GM18907 (cell line): Measurements from ENCODE around the gene YIPF2.
A peak's percentile ranks its signal among the peaks of the same experiment; 100 is the strongest.
"Not testable (repeated sequence)": the region's sequence is repeated elsewhere in the genome, so short reads cannot be mapped to it uniquely, and the experiment has no call there.

Experiments used
- ATAC-seq: cut with Tn5 transposase; IDR thresholded peaks from one replicate; pipeline ENCODE4 v1.9.1; 2021; ENCODE audit warnings: mild to moderate bottlenecking, moderate library complexity; ENCODE audit not compliant: unreplicated experiment

Gene YIPF2

DNA sequence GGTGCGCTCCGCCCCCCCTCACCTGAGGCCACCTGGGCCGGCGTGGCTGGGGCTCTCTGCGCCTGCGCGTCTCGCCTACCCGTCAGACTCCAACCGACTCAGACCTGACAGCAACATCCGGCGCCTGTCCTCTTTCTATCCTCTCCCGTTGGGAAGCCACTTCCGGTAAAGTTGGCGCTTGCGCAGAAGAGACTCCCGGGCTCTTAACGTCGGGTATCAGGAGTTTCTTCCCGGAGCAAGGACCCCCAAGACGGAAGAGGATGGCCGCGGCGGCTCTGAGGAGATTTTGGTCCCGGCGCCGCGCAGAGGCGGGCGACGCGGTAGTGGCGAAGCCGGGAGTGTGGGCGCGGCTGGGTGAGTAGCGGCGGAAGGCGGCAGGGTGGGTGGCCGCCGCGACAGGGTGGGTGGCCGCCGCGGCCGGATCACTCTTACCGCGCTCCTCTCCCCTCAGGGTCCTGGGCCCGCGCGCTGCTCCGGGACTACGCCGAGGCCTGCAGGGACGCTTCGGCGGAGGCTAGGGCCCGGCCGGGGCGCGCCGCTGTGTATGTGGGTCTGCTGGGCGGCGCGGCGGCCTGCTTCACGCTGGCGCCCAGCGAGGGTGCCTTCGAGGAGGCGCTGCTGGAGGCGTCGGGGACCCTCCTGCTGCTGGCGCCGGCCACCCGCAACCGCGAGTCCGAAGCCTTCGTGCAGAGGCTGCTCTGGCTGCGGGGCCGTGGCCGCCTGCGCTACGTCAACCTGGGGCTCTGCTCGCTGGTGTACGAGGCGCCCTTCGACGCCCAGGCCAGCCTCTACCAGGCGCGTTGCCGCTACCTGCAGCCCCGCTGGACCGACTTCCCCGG lies at the start of gene YIPF2, which contains the start of gene TIMM29:
TSS of gene YIPF2 (minus strand) at position 77 of the 839 bp plus-strand sequence. CDS start 229 bp downstream, outside the sequence.
TSS of gene TIMM29 (plus strand) at position 249 of the 839 bp plus-strand sequence. CDS start at position 261, 12 bp downstream.
- ATAC-seq = peak; percentile 62

DNA sequence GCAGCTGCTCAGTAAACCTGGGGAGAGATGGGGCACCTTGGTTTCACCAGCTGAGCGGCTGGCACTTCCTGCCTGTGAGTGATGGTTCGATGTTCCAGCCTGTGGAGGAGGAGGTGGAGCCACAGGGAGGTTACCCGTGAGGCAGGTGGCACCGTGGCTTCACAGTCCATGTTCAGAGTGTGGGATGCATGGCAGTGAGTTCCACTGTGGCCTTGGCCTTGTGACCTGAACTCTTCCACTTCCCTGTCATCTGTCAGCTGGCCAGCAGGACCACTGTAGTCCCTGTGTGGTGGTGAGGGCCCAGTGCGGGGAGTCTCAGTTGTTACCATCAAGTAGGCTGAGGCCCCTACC lies 49.3 kb upstream of the YIPF2 start:
- no peak for ATAC-seq

DNA sequence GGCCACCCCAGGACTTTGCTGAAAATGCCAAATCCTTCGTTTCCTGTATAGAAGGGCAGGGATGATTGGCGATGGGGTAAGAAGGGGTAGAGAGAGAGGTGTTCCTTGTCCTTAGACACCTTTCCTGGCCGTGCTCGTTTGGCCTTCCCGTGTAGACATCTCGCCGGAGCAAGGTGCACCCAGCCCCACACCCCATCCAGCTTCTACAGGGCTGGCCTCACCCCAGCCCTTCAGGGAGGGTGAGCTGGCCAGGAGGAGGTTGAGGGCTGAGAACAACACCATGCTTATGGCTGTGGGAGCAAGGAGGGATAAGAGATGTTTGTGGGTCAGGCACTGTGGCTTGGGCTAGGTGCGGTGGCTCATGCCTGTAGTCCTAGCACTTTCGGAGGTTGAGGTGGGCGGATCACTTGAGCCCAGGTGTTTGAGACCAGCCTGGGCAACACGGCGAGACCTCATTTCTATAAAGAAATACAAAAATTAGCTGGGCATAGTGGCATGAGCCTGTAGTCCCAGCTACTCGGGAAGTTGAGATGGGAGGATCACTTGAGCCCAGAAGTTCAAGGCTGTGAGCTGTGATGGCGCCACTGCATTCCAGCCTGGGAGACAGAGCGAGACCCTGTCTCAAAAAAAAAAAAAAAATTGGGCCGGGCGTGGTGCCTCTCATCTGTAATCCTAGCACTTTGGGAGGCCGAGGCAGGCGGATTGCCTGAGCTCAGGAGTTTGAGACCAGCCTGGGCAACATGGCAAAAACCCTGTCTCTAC lies 47.9 kb upstream of the YIPF2 start:
- no peak for ATAC-seq

DNA sequence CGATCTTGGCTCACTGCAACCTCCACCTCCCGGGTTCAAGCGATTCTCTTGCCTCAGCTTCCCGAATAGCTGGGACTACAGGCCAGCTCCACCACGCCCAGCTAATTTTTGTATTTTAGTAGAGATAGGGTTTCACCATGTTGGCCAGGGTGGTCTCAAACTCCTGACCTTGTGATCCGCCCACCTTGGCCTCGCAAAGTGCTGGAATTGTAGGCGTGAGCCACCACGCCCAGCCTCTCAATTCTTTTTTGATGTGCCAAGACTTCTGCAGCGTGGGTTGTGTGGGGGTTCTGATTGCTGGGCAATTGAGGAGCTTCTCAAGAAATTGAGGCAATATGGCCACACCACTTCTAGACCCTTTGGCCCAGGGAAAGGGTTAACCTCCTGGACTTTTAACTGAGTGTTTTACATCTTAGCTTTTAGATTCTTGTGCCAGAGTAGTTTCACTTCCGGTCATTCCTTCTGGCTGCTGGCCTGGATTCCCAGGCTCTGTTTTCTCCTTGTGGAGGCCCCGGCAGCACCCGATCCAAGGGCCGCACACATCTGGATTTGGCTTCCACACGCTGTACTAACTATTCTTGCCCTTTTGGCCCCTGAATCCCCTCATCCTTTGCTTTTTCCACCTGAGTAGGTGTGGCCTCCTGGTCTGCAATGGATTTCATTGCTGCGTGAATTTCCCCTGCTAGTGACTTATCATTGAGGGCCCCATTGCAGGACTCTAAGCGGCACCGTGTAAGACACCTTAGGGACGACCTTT lies 47.1 kb upstream of the YIPF2 start:
- no peak for ATAC-seq

DNA sequence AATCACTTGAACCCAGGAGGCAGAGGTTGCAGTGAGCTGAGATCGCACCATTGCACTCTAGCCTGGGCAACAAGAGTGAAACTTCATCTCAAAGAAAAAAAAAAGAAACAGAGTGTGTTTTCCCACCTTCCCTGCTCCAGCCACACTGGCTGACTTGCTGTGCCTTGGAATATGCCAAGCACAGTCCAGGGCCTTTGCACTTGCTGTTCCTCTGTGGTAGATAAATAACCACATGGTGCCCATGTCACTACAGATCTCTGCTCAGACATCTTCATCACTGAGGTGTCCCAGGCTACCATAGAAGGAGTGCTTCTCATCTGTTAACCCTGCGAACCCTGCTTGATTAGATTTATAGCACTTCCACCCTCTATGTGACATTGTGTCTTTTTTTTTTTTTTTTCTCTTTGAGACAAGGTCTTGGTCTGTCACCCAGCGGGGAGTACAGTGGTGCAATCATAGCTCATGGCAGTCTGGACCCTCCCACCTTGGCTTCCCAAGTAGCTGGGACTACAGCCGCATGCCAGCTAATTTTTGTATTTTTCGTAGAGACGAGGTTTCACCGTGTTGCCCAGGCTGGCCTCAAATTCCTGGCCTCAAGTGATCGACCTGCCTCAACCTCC lies 42.8 kb upstream of the YIPF2 start:
- ATAC-seq = no peak

DNA sequence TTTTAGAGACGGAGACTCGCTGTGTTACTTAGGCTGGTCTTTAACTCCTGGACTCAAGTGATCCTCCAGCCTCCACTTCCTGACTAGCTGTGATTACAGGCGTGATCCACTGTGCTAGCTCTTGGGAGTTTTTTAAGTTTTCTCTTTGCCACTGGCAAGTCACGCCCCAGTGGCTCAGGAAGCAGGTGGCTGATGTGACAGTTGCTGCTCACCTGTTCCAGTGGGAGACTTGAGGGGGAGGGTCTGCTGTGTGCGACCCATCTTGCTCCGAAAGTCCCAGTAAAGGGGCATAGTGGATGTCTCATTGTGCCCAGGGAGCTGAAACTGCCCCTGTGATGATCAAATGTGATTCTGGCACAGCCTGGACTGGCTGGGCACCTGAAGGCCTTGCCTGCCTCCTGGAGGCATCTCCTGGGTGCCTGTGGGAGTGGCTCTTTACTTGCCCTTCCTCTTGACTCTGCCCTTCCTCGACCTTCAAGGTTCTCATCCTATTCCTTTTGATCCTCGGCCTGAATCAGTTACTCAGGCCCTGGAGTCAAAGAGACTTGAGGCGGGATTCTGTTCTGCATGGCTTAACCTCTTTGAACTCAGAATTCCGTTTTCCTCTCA lies 40.2 kb upstream of the YIPF2 start:
- ATAC-seq = no peak

DNA sequence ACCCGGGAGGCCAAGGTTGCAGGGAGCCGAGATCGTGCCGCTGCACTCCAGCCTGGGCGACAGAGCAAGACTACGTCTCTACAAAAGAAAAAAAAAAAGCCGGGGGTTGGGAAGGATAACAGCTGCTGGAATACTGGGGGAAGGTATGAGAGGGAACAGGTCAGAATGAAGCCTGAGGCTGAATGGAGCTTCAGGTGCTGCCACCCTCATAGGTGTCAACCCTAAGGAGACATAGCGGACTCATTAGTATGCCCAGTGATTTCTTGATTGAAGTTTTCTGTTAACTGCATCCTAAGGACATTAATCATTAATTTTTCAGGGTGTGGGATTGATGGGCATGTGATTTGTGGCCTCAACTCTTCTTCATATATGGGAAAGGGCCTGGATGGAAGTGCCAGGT lies 38.4 kb upstream of the YIPF2 start:
- no peak for ATAC-seq

DNA sequence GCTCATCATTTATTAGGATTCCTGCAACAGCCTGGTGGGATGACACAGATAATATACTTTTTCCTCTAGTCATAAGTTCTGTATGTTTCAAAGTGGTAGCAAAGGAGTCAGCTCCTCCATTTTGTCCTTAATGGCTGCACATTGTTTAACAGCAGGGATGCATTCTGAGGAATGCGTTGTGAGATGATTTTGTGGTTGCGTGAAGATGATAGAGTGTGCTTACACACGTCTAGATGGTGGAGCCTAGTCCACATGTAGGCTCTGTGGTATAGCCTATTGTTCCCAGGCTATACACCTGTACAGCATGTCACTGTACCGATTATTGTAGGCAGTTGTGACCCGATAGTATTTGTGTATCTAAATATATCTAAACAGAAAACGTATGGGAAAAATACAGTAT lies 37.0 kb upstream of the YIPF2 start:
- ATAC-seq = no peak

DNA sequence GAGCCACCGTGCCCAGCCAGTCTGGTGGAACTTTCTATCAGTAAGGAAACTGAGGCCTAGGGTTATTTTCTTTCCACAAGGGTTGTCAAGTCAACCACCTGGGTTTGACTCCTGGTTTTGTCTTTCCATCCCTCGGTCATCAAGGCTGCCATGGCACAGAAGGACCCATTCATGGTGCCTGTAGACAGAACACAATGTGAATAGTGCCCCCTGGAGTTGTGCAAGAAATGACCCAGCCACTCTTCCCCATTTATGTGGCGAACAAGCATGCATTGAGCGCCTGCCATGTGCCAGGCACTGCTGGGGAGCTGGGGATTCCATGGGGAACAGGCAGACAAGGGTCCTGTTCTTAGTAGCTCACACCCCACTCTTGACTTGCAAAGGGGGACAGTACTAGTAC lies 36.5 kb upstream of the YIPF2 start:
- no peak for ATAC-seq

DNA sequence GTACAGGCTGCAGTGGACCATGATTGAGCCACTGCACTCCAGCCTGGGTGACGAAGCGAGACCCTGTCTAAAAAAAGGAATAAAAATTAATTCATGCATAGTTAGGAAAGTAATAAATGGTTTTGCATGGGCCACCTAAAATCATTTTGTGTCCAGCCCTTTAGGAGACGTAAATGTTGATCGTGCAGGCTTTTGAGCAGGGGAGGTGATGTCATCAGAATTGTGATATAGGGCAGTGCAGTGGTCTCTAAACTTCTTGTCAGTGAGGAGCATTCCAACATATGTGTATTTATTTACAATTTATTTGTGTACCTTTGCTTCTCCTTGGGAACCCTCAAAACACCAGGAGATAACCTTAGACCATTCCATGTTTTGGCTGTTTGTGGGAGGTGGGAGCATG lies 35.4 kb upstream of the YIPF2 start:
- no peak for ATAC-seq

DNA sequence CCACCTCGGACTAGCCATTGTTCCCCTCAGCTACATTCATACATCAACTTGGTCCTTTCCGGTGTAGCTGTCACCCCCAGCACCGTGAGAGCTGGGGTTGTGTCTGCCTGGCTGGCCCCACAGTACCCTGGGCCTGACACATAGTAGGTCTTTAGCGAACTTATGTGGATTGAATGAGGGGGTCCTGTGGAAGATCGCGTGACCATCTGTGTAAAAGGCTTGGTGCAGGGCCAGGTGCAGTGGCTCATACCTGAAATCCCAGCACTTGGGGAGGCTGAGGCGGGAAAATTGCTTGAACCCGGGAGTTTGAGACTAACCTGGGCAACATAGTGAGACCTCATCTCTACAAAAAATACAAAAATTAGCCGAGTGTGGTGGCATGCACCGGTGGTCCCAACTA lies 34.4 kb upstream of the YIPF2 start:
- ATAC-seq = no peak

DNA sequence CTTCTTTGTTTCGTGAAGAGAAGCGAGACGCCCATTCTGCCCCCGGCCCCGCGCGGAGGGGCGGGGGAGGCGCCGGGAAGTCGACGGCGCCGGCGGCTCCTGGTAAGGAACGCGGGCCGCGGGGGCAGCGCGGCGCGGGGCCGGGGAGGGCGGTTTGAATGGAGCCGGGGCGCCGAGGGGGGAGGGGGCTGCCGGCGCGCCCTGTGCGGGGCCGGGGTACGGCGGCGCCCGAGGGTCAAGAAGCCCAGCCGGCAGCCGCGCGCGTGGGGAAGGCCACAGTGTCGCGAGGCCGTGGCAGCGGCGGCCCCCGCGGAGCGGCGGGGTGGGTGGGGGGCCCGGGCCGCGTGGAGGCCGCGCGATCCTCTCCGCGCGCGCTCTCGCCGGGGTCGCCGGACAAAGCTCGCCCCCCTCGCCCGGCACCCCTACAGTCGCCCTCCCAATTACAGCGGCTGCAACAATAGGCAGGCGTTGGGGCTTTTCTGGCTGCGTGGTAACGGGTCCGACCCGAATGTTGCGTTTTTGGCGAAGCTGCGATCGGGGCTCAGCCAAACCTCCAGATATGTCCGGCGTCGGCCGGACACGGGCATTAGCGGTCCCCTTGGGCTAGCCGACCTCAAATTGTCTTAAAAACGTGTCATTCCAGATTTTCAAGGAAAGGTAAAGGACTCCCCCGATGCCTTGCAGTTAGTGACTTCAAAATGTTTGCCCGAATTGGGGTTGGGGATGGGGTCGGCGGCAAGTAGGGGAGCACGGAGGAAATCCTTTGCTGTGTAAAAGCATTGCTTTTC lies 32.8 kb upstream of the YIPF2 start:
- ATAC-seq = peak; percentile 47

DNA sequence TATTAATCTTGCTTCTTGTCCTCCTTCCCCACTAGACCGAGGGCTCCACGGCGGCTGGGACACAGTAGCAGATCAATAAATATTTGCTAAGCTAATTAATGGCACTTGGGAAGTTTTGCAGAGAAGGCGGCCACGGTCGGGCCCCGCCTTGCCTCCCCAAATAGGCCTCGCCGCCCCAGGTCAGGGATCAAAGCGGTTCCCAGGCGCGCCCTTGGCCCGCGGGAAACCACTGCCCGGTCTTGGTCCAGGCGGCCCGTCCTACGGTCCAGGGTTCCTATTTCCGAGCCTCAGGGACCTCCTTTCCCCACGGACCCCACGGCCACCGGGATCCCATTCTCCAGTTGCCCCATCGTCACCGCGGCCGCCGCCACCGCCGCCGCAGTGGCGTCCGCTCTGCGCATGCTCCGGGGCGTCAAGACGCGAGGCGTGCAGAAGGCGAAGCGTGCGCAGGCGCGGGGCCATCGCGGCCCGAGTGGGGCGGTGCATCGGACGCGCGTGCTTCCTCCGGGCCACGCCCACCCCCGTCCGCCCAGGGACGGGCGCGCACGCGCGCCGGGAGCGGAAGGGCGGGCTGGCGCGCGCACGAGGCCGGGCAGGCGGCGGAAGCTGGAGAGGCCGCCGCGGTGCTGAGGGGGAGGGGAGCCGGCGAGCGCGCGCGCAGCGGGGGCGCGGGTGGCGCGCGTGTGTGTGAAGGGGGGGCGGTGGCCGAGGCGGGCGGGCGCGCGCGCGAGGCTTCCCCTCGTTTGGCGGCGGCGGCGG lies 32.1 kb upstream of the YIPF2 start, which contains the start of gene SMARCA4:
TSS of gene SMARCA4 (plus strand) at position 717 of the 759 bp plus-strand sequence. CDS start 23,122 bp downstream, outside the sequence.
- peak; percentile 75 for ATAC-seq

DNA sequence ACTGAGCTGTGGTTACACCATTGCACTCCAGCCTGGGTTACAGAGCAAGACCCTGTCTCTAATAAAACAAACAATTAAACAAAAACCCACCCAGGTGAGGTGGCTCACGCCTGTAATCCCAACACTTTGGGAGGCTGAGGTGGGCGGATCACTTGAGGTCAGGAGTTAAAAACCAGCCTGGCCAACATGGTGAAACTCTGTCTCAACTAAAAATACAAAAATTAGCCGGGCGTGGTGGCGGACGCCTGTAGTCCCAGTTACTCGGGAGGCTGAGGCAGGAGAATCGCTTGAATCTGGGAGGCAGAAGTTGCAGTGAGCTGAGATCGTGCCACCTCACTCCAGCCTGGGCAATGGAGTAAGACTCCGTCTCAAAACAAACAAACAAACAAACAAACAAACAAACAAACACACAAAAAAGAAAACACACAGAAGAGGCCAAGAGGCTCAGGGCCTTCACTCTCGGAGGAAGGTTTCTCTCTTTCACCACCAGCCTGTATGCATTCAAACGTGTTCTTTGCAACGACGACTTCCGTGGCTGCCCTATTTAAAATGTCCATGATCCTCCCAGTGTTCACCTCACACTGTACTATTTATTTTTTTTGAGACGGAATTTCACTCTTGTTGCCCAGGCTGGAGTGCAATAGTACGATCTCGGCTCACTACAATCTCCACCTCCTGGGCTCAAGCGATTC lies 31.0 kb upstream of the YIPF2 start:
- not testable (repeated sequence) for ATAC-seq

DNA sequence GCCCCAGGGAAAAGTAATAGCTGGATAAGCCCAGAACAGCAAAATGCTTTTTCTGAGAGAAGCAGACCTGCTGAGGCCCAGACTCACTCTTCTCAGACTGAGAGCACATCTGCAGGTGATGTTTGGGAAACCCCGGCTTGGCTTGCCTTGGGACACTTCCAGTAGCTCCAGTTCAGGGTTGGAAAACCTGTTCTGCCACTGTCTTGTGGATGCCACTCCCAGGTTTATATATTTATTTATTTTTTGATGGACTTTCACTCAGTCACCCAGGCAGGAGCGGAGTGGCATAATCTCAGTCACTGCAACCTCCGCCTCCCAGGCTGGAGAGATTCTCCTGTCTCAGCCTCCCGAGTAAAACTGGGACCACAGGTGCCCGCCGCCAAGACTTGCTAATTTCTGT lies 24.4 kb upstream of the YIPF2 start:
- ATAC-seq = no peak

DNA sequence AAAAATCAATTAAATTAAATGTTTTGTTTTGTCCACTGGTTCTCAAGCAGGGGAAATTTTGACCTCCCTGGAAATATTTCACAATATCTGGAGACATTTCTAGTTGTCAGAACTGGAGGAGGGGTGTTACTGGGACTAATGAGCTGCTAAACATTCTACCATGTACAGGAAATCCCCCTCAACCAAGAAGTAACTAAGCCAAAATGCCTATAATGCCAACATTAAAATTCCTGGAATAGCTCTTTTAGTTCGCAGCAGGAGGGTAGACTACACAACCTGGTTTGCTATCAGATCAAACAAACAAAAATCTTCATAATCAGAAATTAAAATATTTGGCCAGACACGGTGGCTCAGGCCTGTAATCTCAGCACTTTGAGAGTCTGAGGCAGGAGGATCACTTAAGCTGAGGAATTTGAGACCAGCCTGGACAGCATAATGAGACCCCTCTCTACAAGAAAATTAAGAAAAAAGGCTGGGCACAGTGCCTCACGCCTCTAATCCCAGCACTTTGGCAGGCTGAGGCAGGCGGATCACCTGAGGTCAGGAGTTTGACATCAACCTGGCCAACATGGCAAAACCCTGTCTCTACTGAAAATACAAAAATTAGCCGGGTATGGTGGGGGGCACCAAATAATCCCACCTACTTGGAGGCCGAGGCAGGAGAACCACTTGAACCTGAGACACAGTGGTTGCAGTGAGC lies 18.7 kb upstream of the YIPF2 start:
- no peak for ATAC-seq

DNA sequence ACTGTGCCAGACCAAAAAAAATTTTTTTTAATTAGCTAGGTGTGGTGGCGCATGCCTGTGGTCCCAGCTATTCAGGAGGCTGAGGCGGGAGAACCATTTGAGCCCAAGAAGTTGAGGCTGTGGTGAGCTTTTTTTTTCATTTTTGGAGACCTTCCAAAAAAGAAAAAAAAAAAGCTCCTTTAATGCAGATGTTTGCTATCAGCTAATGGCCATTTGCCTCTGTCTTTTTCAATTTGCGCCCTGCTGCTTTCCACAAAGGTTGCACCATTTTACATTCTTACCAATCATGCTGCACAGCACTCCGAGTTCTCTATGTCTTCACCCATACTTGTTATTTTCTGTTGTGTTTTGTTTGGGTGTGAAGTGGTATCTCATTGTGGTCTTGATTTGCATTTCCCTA lies 16.8 kb upstream of the YIPF2 start:
- ATAC-seq = no peak

DNA sequence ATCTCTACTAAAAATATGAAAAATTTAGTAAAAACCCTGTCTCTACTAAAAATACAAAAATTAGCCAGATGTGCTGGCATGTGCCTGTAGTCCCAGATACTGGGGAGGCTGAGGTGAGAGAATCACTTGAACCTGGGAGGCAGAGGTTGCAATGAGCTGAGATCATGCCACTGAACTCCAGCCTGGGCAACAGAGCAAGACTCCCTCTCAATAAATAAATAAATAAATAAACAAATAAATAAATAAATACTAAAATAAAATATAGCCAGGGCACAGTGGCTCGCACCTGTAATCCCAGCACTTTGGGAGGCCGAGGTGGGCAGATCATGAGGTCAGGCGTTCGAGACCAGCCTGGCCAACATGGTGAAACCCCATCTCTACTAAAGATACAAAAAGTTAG lies 15.0 kb upstream of the YIPF2 start:
- not testable (repeated sequence) for ATAC-seq
